DOHH2 (cell line): ENCODE results near the gene TIGD3.

Experiments
- H3F3A ChIP-seq: fragments of 200-600 bp; sonication (generic), shearing (Covaris generic); 2 replicates; pipeline ENCODE4 v1.6.0; 2016; ENCODE audit warnings: antibody characterized with exemption, mild to moderate bottlenecking; ENCODE audit not compliant: control insufficient read depth, insufficient read depth
- H3K27ac ChIP-seq: fragments of 200-600 bp; sonication (generic); 2 replicates; pipeline ENCODE4 v1.5.1; 2014; ENCODE audit warnings: low read depth, mild to moderate bottlenecking, low read length, moderate library complexity
- H3K27me3 ChIP-seq: fragments of 200-600 bp; sonication (generic); 2 replicates; pipeline ENCODE4 v1.6.1; 2014; ENCODE audit warnings: mild to moderate bottlenecking, low read length, mixed read lengths; ENCODE audit not compliant: control insufficient read depth
- H3K36me3 ChIP-seq: fragments of 200-600 bp; sonication (generic); 2 replicates; pipeline ENCODE4 v1.6.1; 2014; ENCODE audit warnings: mild to moderate bottlenecking, low read length, moderate library complexity, mixed read lengths; ENCODE audit not compliant: control insufficient read depth
- H3K4me1 ChIP-seq: fragments of 200-600 bp; sonication (generic); 2 replicates; pipeline ENCODE4 v1.6.1; 2014; ENCODE audit warnings: mild to moderate bottlenecking, low read length, mixed read lengths; ENCODE audit not compliant: control insufficient read depth
- H3K4me2 ChIP-seq: fragments of 200-600 bp; sonication (generic); 2 replicates; pipeline ENCODE4 v1.6.0; 2014; ENCODE audit warnings: mild to moderate bottlenecking, low read length, moderate library complexity
- H3K4me3 ChIP-seq: fragments of 200-600 bp; sonication (generic); 2 replicates; pipeline ENCODE4 v1.5.1; 2014; ENCODE audit warnings: mild to moderate bottlenecking, low read length, mixed read lengths
- H3K79me2 ChIP-seq: fragments of 200-600 bp; sonication (generic); 2 replicates; pipeline ENCODE4 v1.6.1; 2014; ENCODE audit warnings: mild to moderate bottlenecking, low read length, mixed read lengths; ENCODE audit not compliant: control insufficient read depth
- H3K9me2 ChIP-seq: fragments of 200-600 bp; sonication (generic); replicated peaks from 2 replicates; pipeline ENCODE4 v1.6.1; 2014; ENCODE audit warnings: mild to moderate bottlenecking, low read length, mixed read lengths; ENCODE audit not compliant: control insufficient read depth
- H3K9me3 ChIP-seq: fragments of 200-600 bp; sonication (generic); 2 replicates; pipeline ENCODE4 v1.6.1; 2014; ENCODE audit warnings: antibody characterized with exemption, low read length, mixed read lengths; ENCODE audit not compliant: control insufficient read depth, insufficient read depth
- H4K20me1 ChIP-seq: fragments of 200-600 bp; sonication (generic); 2 replicates; pipeline ENCODE4 v1.6.0; 2014; ENCODE audit warnings: low read depth, mild to moderate bottlenecking, antibody characterized with exemption, low read length, moderate library complexity; ENCODE audit not compliant: control insufficient read depth, insufficient read depth
- EZH2phosphoT487 ChIP-seq: fragments of 200-600 bp; sonication (generic); IDR thresholded peaks from 2 replicates; pipeline ENCODE4 v1.6.1; 2017; ENCODE audit warnings: borderline replicate concordance, mild to moderate bottlenecking, antibody characterized with exemption, low read length, moderate library complexity, mixed read lengths
- TF ChIP-seq, protein P1 (sequence below): fragments of 200-600 bp; sonication (generic); IDR thresholded peaks from one replicate; pipeline ENCODE4 v1.5.1; 2014; ENCODE audit warnings: antibody characterized with exemption, mild to moderate bottlenecking, low read depth, low read length; ENCODE audit not compliant: poor library complexity, severe bottlenecking

Gene TIGD3

DNA sequence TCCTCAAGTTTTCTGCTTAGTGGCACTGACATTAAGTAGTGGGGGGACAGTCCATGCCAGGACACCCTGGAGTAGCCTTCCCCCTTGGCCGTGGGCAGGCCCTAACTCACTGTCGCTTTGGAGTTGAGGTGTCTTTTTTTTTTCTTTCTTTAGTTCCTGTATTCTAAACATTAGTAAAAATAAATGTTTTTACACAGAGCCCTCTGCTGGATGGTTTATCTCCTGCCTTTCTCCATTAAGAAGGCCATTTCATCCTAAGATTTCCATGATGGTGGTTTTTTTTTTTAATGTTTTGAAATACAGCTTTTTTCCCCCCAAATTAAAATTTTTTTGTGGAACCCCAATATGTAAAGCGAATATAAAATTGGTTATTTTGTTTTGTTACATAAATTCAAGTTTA, 1.8 kb upstream of the TIGD3 start:
- Histone ChIP-seq H3K9me2 (no peaks in the 10 kb centered on the region), H3F3A (peaks cover 19% of the 10 kb centered on the region), H3K4me1 (peaks cover 15% of the 10 kb centered on the region), H4K20me1 (peaks cover 3% of the 10 kb centered on the region; the same call in 1 of the 2 replicates), H3K4me3 (no peak overlapping the region), H3K79me2 (no peaks in the 10 kb centered on the region), H3K36me3 (peaks cover 50% of the 10 kb centered on the region), H3K27ac (no peak overlapping the region), H3K4me2 (no peak overlapping the region), H3K9me3 (no peaks in the 10 kb centered on the region), H3K27me3 (no peaks in the 10 kb centered on the region)
- no peak for TF ChIP-seq EZH2phosphoT487
- TF ChIP-seq, protein P1, sequence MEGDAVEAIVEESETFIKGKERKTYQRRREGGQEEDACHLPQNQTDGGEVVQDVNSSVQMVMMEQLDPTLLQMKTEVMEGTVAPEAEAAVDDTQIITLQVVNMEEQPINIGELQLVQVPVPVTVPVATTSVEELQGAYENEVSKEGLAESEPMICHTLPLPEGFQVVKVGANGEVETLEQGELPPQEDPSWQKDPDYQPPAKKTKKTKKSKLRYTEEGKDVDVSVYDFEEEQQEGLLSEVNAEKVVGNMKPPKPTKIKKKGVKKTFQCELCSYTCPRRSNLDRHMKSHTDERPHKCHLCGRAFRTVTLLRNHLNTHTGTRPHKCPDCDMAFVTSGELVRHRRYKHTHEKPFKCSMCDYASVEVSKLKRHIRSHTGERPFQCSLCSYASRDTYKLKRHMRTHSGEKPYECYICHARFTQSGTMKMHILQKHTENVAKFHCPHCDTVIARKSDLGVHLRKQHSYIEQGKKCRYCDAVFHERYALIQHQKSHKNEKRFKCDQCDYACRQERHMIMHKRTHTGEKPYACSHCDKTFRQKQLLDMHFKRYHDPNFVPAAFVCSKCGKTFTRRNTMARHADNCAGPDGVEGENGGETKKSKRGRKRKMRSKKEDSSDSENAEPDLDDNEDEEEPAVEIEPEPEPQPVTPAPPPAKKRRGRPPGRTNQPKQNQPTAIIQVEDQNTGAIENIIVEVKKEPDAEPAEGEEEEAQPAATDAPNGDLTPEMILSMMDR: peak; percentile 47

DNA sequence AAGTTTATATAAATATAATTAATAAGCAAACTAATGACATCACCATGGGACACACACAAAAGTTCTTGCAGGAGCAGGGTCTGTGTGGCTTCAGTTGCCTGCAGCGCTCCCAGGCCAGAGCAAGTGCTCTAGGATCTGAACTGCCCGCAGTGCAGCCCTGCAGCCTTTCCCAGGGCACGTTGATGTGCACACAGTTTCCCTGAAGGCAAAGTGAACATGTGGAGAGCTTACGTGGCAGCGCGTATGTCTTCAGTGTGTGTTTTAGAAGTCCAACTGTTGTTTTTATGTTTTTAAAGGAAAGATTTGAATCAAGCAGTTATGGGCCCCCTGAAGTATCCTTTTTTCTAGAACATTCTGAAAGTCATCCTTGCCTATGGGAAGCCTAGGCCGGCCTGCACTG, 1.2 kb upstream of the TIGD3 start:
- Histone ChIP-seq H3K9me2 (no peaks in the 10 kb centered on the region), H3K36me3 (peaks cover 44% of the 10 kb centered on the region), H4K20me1 (peaks cover 3% of the 10 kb centered on the region; the same call in 1 of the 2 replicates), H3K4me1 (peaks cover 15% of the 10 kb centered on the region), H3K27ac (no peak overlapping the region), H3K27me3 (no peaks in the 10 kb centered on the region), H3K9me3 (no peaks in the 10 kb centered on the region), H3K4me2 (no peak overlapping the region), H3K79me2 (no peaks in the 10 kb centered on the region), H3F3A (peaks cover 19% of the 10 kb centered on the region), H3K4me3 (no peak overlapping the region)
- TF ChIP-seq, protein P1: no peak
- TF ChIP-seq EZH2phosphoT487: no peak

DNA sequence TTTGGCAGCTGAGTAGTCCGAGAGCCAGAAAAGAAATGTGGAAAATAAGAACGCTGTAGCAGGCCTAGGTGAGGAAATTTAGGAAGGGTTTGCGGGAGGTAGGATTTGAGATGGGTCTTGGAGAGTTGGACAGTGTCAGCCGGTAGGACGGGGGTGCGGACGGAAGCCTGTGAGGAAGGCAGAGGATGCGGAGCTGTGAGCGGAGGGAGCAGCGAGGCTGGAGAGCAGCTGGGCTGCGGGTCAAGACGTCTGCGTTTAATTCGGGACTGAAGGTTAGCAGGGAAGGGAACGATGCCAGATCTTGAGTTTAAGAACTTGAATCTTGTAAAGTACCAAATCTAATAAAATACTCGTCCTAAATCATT, 669 bp upstream of the TIGD3 start:
- peaks cover 3% of the 10 kb centered on the region; the same call in 1 of the 2 replicates for H4K20me1 ChIP-seq
- peaks cover 39% of the 10 kb centered on the region for H3K36me3 ChIP-seq
- TF ChIP-seq EZH2phosphoT487: no peak
- TF ChIP-seq, protein P1: peak; percentile 24
- H3F3A ChIP-seq: peaks cover 19% of the 10 kb centered on the region
- peaks cover 15% of the 10 kb centered on the region for H3K4me1 ChIP-seq
- no peaks in the 10 kb centered on the region for H3K79me2 ChIP-seq
- no peaks in the 10 kb centered on the region for H3K9me2 ChIP-seq
- no peaks in the 10 kb centered on the region for H3K9me3 ChIP-seq
- H3K27ac ChIP-seq: no peak overlapping the region
- peak overlapping the region; percentile 82 for H3K4me3 ChIP-seq
- H3K27me3 ChIP-seq: no peaks in the 10 kb centered on the region
- H3K4me2 ChIP-seq: peak overlapping the region; percentile 75
